SU-DHL-6 (cell line): ENCODE data around the gene SUCNR1.

Experiments
- EZH2phosphoT487 ChIP-seq: fragments of 200-600 bp; sonication (generic), shearing (Covaris generic); conservative IDR thresholded peaks from 2 replicates; pipeline ENCODE4 v1.6.1; 2018; ENCODE audit warnings: mild to moderate bottlenecking, antibody characterized with exemption, low read length, moderate library complexity, mixed read lengths
- TF ChIP-seq, protein P1 (sequence below): fragments of 200-600 bp; sonication (generic); IDR thresholded peaks from one replicate; pipeline ENCODE4 v1.5.1; 2017; ENCODE audit warnings: antibody characterized with exemption, mild to moderate bottlenecking, low read length, moderate library complexity; ENCODE audit not compliant: insufficient read depth, poor library complexity, severe bottlenecking

DNA sequence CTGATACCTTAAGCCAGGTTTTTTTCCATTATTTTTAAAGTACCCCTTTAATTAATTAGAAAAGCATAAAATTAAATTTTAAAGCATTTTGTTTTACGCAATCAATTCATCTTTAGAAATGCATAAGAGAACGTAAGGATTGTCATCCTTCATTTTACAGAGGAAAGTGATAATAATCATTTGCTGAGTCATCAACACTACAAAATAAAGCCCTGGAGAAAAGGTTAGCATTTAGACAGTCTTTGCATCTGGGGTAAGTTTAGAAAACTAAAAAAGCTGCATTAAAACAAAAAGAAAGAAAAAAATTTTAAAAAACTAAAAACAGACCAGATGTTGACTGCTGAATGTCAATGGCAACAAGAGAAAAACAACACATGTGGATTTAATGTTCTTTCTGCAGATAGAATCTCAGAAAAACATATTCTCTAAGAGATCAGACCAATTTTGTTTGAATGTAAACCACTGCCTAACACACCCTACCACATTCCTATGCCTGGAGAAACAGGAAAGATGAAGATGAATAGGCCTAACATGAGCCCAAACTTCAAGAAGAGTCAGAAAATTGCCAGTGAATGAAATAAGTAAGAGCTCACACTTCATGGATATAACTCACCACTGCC lies 59.9 kb downstream of the SUCNR1 start:
- TF ChIP-seq, protein P1, sequence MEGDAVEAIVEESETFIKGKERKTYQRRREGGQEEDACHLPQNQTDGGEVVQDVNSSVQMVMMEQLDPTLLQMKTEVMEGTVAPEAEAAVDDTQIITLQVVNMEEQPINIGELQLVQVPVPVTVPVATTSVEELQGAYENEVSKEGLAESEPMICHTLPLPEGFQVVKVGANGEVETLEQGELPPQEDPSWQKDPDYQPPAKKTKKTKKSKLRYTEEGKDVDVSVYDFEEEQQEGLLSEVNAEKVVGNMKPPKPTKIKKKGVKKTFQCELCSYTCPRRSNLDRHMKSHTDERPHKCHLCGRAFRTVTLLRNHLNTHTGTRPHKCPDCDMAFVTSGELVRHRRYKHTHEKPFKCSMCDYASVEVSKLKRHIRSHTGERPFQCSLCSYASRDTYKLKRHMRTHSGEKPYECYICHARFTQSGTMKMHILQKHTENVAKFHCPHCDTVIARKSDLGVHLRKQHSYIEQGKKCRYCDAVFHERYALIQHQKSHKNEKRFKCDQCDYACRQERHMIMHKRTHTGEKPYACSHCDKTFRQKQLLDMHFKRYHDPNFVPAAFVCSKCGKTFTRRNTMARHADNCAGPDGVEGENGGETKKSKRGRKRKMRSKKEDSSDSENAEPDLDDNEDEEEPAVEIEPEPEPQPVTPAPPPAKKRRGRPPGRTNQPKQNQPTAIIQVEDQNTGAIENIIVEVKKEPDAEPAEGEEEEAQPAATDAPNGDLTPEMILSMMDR: no peak
- TF ChIP-seq EZH2phosphoT487: no peak
